GM21390 (cell line): Measurements from ENCODE around the gene POLR2E.

ENCODE experiments used
- ATAC-seq: cut with Tn5 transposase; IDR thresholded peaks from one replicate; pipeline ENCODE4 v1.9.1; 2021; ENCODE audit not compliant: unreplicated experiment

The POLR2E gene

GRCh38 chr19:1051791-1052190 lies 43.4 kb downstream of the POLR2E start:
- ATAC-seq, result no peak

DNA sequence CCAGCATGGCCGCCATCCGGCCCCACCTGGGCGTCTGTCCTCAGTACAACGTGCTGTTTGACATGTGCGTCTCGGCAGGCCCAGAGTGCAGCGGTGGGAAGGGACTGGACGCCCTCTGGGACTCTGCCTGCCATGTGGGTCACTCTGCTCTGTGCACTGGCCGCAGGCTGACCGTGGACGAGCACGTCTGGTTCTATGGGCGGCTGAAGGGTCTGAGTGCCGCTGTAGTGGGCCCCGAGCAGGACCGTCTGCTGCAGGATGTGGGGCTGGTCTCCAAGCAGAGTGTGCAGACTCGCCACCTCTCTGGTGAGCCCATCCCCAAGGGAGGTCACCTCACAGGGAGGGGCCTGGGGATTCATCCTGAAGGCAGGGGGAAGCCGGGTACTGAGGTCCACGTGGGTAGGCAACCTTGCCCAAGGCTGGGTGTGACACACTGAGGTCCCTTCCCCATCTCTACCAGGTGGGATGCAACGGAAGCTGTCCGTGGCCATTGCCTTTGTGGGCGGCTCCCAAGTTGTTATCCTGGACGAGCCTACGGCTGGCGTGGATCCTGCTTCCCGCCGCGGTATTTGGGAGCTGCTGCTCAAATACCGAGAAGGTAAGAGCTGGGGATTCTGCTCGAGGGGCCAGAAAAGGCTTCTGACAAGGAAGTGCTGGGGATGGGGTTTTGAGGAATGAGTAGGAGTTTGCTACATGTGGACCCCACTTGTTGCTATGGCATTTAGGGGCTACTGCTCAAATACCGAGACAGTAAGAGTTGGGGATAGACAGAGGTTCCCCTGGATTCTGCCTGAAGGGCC lies 44.0 kb downstream of the POLR2E start:
- ATAC-seq, result no peak

DNA sequence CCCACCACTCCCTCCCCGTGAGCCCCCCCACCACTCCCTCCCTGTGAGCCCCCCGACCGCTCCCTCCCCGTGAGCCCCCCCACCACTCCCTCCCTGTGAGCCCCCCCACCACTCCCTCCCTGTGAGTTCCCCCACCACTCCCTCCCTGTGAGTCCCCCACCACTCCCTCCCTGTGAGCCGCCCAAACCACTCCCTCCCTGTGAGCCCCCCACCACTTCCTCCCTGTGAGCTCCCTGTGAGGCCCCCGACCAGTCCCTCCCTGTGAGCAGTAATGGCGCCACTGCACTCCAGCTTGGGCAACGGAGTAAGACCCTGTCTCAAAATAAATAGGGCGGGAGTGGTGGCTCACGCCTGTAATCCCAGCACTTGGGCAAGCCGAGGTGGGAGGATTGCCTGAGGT lies 45.4 kb downstream of the POLR2E start:
- no peak for ATAC-seq

GRCh38 chr19:1049106-1049505 lies 46.1 kb downstream of the POLR2E start:
- no peak for ATAC-seq

- ATAC-seq, result no peak
These were observed 47.5 kb downstream of the POLR2E start for GRCh38 chr19:1047696-1048147.

- ATAC-seq, result no peak
These were observed 48.1 kb downstream of the POLR2E start for GRCh38 chr19:1046836-1047695.

DNA sequence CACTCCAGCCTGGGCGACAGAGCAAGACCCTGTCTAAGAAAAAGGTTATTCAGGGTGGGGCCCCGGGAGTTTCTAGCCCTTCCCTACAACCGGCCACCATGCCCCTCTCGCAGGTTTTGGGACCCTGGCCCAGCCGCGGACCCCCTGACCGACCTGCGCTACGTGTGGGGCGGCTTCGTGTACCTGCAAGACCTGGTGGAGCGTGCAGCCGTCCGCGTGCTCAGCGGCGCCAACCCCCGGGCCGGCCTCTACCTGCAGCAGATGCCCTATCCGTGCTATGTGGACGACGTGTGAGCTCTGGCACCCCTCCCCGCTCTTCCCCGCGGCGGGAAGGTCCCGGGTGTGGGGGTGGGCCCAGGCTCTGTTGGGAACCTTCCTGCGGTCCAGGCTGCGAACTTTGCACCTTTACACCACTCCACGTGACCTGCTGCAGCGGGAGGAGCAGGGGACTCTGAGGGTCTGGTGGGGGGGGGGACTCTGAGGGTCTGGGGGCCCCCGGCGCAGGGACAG lies 49.0 kb downstream of the POLR2E start:
- no peak for ATAC-seq

DNA sequence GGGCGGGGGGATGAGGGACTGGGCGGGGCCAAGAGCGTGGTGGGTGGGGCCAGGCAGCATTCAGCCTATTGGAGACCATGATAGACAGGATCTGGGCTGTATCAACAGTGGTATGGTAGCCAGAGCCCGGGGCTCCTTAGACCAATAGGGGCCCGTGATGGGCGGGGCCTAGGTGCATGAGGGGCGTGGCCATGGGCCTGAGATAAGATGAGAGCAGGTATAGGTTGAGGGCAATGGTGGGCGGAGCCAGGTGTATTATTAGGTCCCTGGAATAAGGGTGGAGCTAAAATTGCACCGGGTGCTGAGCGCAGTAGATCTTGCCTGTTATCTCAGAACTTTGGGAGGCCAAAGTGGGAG lies 50.0 kb downstream of the POLR2E start:
- ATAC-seq, result no peak

DNA sequence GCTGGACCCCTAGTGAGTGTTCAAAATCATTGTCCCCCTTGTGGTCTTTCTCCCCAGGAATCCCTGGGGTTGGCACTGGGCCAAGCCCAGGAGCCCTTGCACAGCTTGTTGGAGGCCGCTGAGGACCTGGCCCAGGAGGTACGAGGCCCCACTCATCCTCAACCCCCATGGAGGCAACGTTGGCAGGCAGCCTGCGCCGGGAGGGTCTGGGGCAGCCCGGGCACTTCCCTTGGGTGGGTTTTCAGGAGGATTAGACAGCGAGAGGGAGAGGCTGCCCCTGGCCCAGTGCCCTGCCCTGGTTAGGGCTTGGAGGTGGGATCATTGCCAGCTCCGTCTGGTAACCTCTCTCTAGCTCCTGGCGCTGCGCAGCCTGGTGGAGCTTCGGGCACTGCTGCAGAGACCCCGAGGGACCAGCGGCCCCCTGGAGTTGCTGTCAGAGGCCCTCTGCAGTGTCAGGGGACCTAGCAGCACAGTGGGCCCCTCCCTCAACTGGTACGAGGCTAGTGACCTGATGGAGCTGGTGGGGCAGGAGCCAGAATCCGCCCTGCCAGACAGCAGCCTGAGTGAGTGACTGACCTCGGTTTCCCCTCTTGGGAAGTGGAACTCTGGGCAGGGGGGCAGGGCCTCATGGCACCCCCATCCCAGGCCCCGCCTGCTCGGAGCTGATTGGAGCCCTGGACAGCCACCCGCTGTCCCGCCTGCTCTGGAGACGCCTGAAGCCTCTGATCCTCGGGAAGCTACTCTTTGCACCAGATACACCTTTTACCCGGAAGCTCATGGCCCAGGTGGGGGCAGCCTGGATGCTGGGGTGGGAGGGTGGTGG lies 52.3 kb downstream of the POLR2E start:
- no peak for ATAC-seq

GRCh38 chr19:1041835-1042685 lies 53.1 kb downstream of the POLR2E start:
- ATAC-seq, result no peak

- no peak for ATAC-seq
These were observed 53.8 kb downstream of the POLR2E start for GRCh38 chr19:1041272-1041834.

- peak; percentile 29 for ATAC-seq
These were observed 54.5 kb downstream of the POLR2E start for GRCh38 chr19:1040476-1041271.

GRCh38 chr19:1039646-1040475 lies 55.3 kb downstream of the POLR2E start, which contains the start of gene ABCA7:
ABCA7 (plus strand) TSS chr19:1040107; CDS start chr19:1041362, 1,255 bp downstream.
- peak; percentile 61 for ATAC-seq

DNA sequence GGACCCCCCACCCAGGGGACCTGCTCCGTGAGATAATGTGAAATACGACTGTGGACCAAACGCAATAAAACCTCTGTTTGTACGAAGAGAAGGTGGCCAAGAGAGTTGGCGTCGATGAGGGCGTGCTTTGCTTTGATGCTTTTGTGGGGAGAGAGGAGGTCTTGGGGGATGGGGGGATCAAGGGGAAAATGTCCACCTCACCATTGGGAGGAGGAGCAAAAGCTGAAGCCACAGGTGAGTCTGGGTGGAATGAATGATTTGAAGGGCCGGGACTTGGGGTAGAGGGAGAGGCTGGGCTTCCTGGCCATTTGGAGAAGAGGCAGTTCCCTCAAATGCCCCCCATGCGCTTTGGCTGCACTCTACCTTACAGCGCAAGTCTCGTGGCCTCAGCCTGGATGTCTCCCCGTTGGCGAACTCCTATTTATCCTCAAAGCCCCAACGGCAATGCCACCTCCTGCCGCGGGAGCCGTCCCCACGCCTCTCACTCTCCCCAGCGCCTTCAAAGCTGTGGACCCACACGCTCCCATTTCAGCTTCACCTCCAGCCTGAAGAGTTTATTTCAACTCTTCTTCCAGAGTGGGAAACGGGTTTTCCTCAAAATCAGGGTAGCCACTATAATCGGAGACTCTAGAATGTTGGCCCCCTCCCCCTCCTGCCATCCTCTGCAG lies 56.1 kb downstream of the POLR2E start:
- ATAC-seq, result no peak

- no peak for ATAC-seq
These were observed 57.5 kb downstream of the POLR2E start for GRCh38 chr19:1037621-1038064.
